ENCODE results near the gene HAVCR2.

DNA sequence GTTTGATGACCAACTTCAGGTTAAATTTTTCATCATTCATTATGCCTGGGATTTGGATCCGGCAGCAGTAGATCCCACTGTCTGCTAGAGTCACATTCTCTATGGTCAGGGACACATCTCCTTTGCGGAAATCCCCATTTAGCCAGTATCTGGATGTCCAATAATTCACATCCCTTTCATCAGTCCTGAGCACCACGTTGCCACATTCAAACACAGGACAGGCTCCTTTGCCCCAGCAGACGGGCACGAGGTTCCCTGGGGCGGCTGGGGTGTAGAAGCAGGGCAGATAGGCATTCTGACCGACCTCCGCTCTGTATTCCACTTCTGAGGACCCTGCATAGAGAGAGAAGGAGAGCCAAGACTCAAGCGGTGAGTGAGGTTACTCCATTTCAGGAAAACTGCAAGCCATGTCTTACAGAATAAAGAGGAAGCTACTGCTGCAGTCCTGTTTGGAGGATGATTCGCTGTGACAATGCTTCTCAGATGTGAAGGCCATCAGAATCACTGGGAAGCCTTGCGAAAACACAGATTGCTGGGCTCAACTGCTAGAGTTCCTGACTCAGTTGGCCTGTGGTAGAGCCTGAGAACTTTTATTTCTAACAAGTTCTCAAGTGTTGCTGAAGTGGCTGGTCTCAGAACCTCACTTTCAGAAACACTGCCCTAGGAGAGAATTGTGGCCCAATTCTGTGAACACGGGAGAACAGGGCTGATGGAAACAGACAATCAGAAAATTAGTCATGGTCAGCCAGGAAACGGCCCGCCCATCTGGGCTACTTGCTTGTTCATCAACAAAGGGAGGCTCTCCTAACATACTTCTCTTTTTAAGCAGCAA lies 2.0 kb downstream of the HAVCR2 start:
- TF ChIP-seq JUNB (IDR thresholded peaks at IDR 0.05; ENCODE audit: unreplicated experiment) (no peak), CTCF (conservative IDR thresholded peaks at IDR 0.05; ENCODE audit: low read depth in 2 of 2) (no peak)
- TF ChIP-seq, protein P1, sequence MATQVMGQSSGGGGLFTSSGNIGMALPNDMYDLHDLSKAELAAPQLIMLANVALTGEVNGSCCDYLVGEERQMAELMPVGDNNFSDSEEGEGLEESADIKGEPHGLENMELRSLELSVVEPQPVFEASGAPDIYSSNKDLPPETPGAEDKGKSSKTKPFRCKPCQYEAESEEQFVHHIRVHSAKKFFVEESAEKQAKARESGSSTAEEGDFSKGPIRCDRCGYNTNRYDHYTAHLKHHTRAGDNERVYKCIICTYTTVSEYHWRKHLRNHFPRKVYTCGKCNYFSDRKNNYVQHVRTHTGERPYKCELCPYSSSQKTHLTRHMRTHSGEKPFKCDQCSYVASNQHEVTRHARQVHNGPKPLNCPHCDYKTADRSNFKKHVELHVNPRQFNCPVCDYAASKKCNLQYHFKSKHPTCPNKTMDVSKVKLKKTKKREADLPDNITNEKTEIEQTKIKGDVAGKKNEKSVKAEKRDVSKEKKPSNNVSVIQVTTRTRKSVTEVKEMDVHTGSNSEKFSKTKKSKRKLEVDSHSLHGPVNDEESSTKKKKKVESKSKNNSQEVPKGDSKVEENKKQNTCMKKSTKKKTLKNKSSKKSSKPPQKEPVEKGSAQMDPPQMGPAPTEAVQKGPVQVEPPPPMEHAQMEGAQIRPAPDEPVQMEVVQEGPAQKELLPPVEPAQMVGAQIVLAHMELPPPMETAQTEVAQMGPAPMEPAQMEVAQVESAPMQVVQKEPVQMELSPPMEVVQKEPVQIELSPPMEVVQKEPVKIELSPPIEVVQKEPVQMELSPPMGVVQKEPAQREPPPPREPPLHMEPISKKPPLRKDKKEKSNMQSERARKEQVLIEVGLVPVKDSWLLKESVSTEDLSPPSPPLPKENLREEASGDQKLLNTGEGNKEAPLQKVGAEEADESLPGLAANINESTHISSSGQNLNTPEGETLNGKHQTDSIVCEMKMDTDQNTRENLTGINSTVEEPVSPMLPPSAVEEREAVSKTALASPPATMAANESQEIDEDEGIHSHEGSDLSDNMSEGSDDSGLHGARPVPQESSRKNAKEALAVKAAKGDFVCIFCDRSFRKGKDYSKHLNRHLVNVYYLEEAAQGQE (IDR thresholded peaks at IDR 0.05; ENCODE audit: unreplicated experiment), result no peak

All from GM23338 (cell line).